Measurements from ENCODE around the gene GRPEL1.
A peak's percentile ranks its signal among the peaks of the same experiment; 100 is the strongest.

Gene GRPEL1

GRCh38 chr4:7023486-7023885 lies 44.4 kb downstream of the GRPEL1 start:
- DNase-seq (ENCODE audit: low spot score): no peak

GRCh38 chr4:7021930-7022664 lies 45.8 kb downstream of the GRPEL1 start:
- no peak for DNase-seq (ENCODE audit: low spot score)

GRCh38 chr4:7021355-7021754 lies 46.5 kb downstream of the GRPEL1 start:
- no peak for DNase-seq (ENCODE audit: low spot score)

GRCh38 chr4:7020856-7021255 lies 47.0 kb downstream of the GRPEL1 start:
- no peak for DNase-seq (ENCODE audit: low spot score)

- DNase-seq (ENCODE audit: low spot score): no peak
Measured at GRCh38 chr4:7020290-7020689, 47.6 kb downstream of the GRPEL1 start.

GRCh38 chr4:7019367-7019766 lies 48.5 kb downstream of the GRPEL1 start:
- DNase-seq (ENCODE audit: low spot score): no peak

GRCh38 chr4:7018281-7018680 lies 49.6 kb downstream of the GRPEL1 start:
- no peak for DNase-seq (ENCODE audit: low spot score)

GRCh38 chr4:7017446-7018048 lies 50.3 kb downstream of the GRPEL1 start:
- no peak for DNase-seq (ENCODE audit: low spot score)

- no peak for DNase-seq (ENCODE audit: low spot score)
Measured at GRCh38 chr4:7016512-7016911, 51.4 kb downstream of the GRPEL1 start.

GRCh38 chr4:7016086-7016485 lies 51.8 kb downstream of the GRPEL1 start:
- no peak for DNase-seq (ENCODE audit: low spot score)

GRCh38 chr4:7015383-7016035 lies 52.4 kb downstream of the GRPEL1 start:
- DNase-seq (ENCODE audit: low spot score): no peak

GRCh38 chr4:7014815-7015214 lies 53.0 kb downstream of the GRPEL1 start:
- DNase-seq (ENCODE audit: low spot score): no peak

GRCh38 chr4:7013175-7013574 lies 54.7 kb downstream of the GRPEL1 start:
- peak; percentile 39 for DNase-seq (ENCODE audit: low spot score)

- no peak for DNase-seq (ENCODE audit: low spot score)
Measured at GRCh38 chr4:7009564-7009963, 58.3 kb downstream of the GRPEL1 start.

All from germinal center (tissue), 1 donor.